Measurements from ENCODE around the gene ABCF1. TPM values are rescaled to one million over a fixed set of nuclear protein-coding genes. Genes with fewer than 3 reads are reported as not detected.
A peak's percentile ranks its signal among the peaks of the same experiment; 100 is the strongest.

The ABCF1 gene
- total RNA-seq, 1 experiment from 2014 or later = 94.9 TPM

DNA sequence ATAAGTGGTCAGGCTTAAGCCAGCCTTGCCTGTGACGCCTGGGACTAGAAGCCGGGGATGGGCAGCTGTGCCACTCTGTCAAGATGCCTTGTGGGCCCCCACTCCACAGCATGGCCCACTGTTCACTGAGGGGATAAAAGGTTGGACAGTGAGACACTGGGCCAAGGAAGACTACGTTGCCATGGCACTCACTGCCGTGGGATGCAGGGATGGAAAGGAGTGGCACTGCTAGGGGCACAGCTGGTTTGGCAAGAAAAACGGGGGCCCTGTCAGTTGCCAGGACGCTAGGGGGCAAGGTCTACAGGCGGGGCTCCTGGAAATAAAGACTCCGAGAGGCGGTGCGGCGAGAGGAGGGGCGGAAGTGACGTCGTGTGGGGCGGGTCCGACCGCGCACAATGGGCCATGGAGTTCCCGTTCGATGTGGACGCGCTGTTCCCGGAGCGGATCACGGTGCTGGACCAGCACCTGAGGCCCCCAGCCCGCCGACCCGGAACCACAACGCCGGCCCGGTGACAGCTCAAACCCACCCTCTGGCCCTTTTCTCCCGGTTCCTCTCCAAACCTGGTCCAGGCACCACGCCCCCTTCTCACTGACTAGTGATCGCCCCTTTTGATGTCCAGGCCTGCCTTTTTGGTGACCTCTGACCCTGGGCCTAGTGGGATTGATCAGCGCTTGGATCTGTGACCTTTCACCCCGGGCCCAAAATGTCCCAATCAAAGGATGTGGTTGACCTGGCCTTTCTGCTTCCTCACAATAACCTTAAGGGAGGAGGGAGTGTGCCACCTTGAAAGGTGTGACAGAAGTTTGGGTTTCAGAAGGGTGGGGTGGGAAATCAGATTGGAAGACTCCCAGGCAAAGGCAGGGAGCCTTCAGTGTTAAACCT, 55.5 kb downstream of the ABCF1 start, which contains the start of gene ATAT1:
Gene ATAT1, plus strand, starts transcription at position 391 of the 883 bp plus-strand sequence.
- DNase-seq (ENCODE audit: low read depth, low spot score) = no peak
- POLR2A ChIA-PET = no interaction called here
- H3K27ac ChIP-seq (ENCODE audit: low read length) = peak within 1 kb of the TSS; percentile 84
- intact Hi-C loops (cut with micrococcal nuclease; ENCODE audit: unreplicated experiment) (no loop called here), in situ Hi-C loops (cut with HindIII; ENCODE audit: low pct_unique_long_range_greater_than_20kb, low sequenced_read_pairs) (no loop called here)
- no peaks in the 10 kb centered on the region for H3K27me3 ChIP-seq (ENCODE audit: control insufficient read depth, insufficient read depth, low read length)
- TF ChIP-seq SIN3A (IDR thresholded peaks at IDR 0.05; ENCODE audit: borderline replicate concordance, insufficient read depth, low read depth, low read length) (peak; percentile 91; the same call in 1 of the 2 replicates), POLR2AphosphoS5 (IDR thresholded peaks at IDR 0.05; ENCODE audit: low read depth, low read length) (peak; percentile 97), TCF7L2 (IDR thresholded peaks at IDR 0.05; ENCODE audit: low read depth, low read length) (peak; percentile 87)
- TF ChIP-seq, protein P1, sequence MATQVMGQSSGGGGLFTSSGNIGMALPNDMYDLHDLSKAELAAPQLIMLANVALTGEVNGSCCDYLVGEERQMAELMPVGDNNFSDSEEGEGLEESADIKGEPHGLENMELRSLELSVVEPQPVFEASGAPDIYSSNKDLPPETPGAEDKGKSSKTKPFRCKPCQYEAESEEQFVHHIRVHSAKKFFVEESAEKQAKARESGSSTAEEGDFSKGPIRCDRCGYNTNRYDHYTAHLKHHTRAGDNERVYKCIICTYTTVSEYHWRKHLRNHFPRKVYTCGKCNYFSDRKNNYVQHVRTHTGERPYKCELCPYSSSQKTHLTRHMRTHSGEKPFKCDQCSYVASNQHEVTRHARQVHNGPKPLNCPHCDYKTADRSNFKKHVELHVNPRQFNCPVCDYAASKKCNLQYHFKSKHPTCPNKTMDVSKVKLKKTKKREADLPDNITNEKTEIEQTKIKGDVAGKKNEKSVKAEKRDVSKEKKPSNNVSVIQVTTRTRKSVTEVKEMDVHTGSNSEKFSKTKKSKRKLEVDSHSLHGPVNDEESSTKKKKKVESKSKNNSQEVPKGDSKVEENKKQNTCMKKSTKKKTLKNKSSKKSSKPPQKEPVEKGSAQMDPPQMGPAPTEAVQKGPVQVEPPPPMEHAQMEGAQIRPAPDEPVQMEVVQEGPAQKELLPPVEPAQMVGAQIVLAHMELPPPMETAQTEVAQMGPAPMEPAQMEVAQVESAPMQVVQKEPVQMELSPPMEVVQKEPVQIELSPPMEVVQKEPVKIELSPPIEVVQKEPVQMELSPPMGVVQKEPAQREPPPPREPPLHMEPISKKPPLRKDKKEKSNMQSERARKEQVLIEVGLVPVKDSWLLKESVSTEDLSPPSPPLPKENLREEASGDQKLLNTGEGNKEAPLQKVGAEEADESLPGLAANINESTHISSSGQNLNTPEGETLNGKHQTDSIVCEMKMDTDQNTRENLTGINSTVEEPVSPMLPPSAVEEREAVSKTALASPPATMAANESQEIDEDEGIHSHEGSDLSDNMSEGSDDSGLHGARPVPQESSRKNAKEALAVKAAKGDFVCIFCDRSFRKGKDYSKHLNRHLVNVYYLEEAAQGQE (IDR thresholded peaks at IDR 0.05; ENCODE audit: insufficient read depth in 1 of 2, low read depth in 2 of 2, low read length in 1 of 2) = no peak
- TF ChIP-seq, protein P2, sequence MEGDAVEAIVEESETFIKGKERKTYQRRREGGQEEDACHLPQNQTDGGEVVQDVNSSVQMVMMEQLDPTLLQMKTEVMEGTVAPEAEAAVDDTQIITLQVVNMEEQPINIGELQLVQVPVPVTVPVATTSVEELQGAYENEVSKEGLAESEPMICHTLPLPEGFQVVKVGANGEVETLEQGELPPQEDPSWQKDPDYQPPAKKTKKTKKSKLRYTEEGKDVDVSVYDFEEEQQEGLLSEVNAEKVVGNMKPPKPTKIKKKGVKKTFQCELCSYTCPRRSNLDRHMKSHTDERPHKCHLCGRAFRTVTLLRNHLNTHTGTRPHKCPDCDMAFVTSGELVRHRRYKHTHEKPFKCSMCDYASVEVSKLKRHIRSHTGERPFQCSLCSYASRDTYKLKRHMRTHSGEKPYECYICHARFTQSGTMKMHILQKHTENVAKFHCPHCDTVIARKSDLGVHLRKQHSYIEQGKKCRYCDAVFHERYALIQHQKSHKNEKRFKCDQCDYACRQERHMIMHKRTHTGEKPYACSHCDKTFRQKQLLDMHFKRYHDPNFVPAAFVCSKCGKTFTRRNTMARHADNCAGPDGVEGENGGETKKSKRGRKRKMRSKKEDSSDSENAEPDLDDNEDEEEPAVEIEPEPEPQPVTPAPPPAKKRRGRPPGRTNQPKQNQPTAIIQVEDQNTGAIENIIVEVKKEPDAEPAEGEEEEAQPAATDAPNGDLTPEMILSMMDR (IDR thresholded peaks at IDR 0.05) = no peak
- H3K4me3 ChIP-seq (ENCODE audit: low read depth in 2 of 2, low read length in 2 of 2) = peak within 1 kb of the TSS; percentile 62 to 90
- no peaks in the 10 kb centered on the region for H3K9me3 ChIP-seq (ENCODE audit: control insufficient read depth, insufficient read depth, low read depth, low read length)
- CTCF ChIA-PET = no interaction called here
- peak; percentile 97 for ATAC-seq
- 0 out of 2 replicates have a peak, but pooled peaks cover 2% of the 10 kb centered on the region for H3K4me1 ChIP-seq (ENCODE audit: control insufficient read depth, insufficient read depth, low read length)
- peaks cover 9% of the 10 kb centered on the region for H3K36me3 ChIP-seq (ENCODE audit: control insufficient read depth, insufficient read depth, low read length)
- BruUV-seq (replicated peaks) = no TSS peak

GRCh38 chr6:30635834-30636233, 64.6 kb downstream of the ABCF1 start:
- DNase-seq (ENCODE audit: low read depth, low spot score) (no peak), ATAC-seq (no peak)
- Histone ChIP-seq H3K27me3 (ENCODE audit: control insufficient read depth, insufficient read depth, low read length) (no peaks in the 10 kb centered on the region), H3K9me3 (ENCODE audit: control insufficient read depth, insufficient read depth, low read depth, low read length) (no peaks in the 10 kb centered on the region), H3K4me1 (ENCODE audit: control insufficient read depth, insufficient read depth, low read length) (no peaks in the 10 kb centered on the region), H3K4me3 (ENCODE audit: low read depth in 2 of 2, low read length in 2 of 2) (no peak overlapping the region), H3K36me3 (ENCODE audit: control insufficient read depth, insufficient read depth, low read length) (no peaks in the 10 kb centered on the region), H3K27ac (ENCODE audit: low read length) (no peak overlapping the region)
- ChIA-PET CTCF (interaction anchor here (0.5 kb wide), 1 partner anchor 82 kb away, joined by 3 read pairs; the partner anchor contains the start of gene MDC1), POLR2A (no interaction called here)
- intact Hi-C loops (cut with micrococcal nuclease; ENCODE audit: unreplicated experiment) = no loop called here
- in situ Hi-C loops (cut with HindIII; ENCODE audit: low pct_unique_long_range_greater_than_20kb, low sequenced_read_pairs) = no loop called here
- BruUV-seq (replicated peaks) = TSS peak; percentile 57
- no peak for TF ChIP-seq SIN3A (IDR thresholded peaks at IDR 0.05; ENCODE audit: borderline replicate concordance, insufficient read depth, low read depth, low read length)
- TF ChIP-seq POLR2AphosphoS5 (IDR thresholded peaks at IDR 0.05; ENCODE audit: low read depth, low read length) = no peak
- TF ChIP-seq, protein P1 (IDR thresholded peaks at IDR 0.05; ENCODE audit: insufficient read depth in 1 of 2, low read depth in 2 of 2, low read length in 1 of 2) = no peak
- no peak for TF ChIP-seq TCF7L2 (IDR thresholded peaks at IDR 0.05; ENCODE audit: low read depth, low read length)
- TF ChIP-seq, protein P2 (IDR thresholded peaks at IDR 0.05) = no peak
